GM12878 (cell line): ENCODE results near the gene PHLDB3. TPM values are rescaled to one million over a fixed set of nuclear protein-coding genes. Genes with fewer than 3 reads are reported as not detected.

ENCODE experiments used
- ATAC-seq: fragments of 200-7000 bp; cut with Tn5 transposase; 3 replicates; pipeline ENCODE4 v1.9.1; 2020; ENCODE audit warnings: mild to moderate bottlenecking, moderate library complexity
- BruUV-seq: library from RNA; stranded (reverse); fragments of 400-500 nt; replicated peaks from 2 replicates; lab custom pipeline; 2021; lab: Mats Ljungman, UMichigan
- CTCF ChIA-PET: fragments of 300-600 bp; sonication (Branson Sonifier 250); formaldehyde crosslinking; extraction: SDS; loops from one replicate; lab custom pipeline; 2021; ENCODE audit warnings: inconsistent platforms; lab: Yijun Ruan, JAX
- POLR2A ChIA-PET: fragments of 350-600 bp; formaldehyde crosslinking; extraction: SDS; loops from one replicate; lab custom pipeline; 2021; ENCODE audit warnings: inconsistent platforms; lab: Charles Lee
- RAD21 ChIA-PET: fragments of 300-600 bp; sonication (Branson Sonifier 250); formaldehyde crosslinking; loops from one replicate; lab custom pipeline; 2023; ENCODE audit warnings: antibody characterized with exemption; ENCODE audit not compliant: unreplicated experiment; lab: Charles Lee
- SMC1A ChIA-PET: fragments of 300-600 bp; sonication (Branson Sonifier 250); formaldehyde crosslinking; loops from one replicate; lab custom pipeline; 2023; ENCODE audit not compliant: unreplicated experiment, uncharacterized antibody; lab: Charles Lee
- DNase-seq: peaks from one replicate; pipeline ENCODE4 v3.0.0-alpha.2; 2011; ENCODE audit warnings: low read depth, low spot score
- FAIRE-seq: peaks from 3 replicates; lab custom pipeline; 2011; peaks lifted over from hg19 to GRCh38; lab: Jason Lieb, UNC
- H2AFZ ChIP-seq: 2 replicates; pipeline ENCODE4 v1.6.0; 2011; ENCODE audit warnings: low read depth, low read length, control low read depth; ENCODE audit not compliant: control insufficient read depth
- H3K27ac ChIP-seq: 2 replicates; pipeline ENCODE4 v1.5.1; 2011; ENCODE audit warnings: control low read depth; ENCODE audit not compliant: control insufficient read depth, insufficient read depth
- H3K27me3 ChIP-seq, 2 experiments: replicated peaks in 1 of 2; 2 replicates each; pipeline versions ENCODE4 v1.6.0 to v1.6.1; 2011; ENCODE audit warnings: low read length in 1 of 2; ENCODE audit not compliant: control insufficient read depth in 2 of 2, insufficient read depth in 2 of 2
- H3K36me3 ChIP-seq, 2 experiments: 2 replicates each; pipeline ENCODE4 v1.5.1; 2011; ENCODE audit warnings: low read length in 1 of 2; ENCODE audit not compliant: control insufficient read depth in 2 of 2, insufficient read depth in 2 of 2
- H3K4me1 ChIP-seq: 2 replicates; pipeline ENCODE4 v1.6.1; 2011; ENCODE audit warnings: mild to moderate bottlenecking, low read length, moderate library complexity, mixed read lengths; ENCODE audit not compliant: control insufficient read depth, insufficient read depth
- H3K4me2 ChIP-seq: 2 replicates; pipeline ENCODE4 v1.6.0; 2011; ENCODE audit warnings: control low read depth; ENCODE audit not compliant: control insufficient read depth, insufficient read depth
- H3K4me3 ChIP-seq: fragments of 200-600 bp; sonication (generic); 2 replicates; pipeline ENCODE4 v1.5.1; 2016
- H3K79me2 ChIP-seq: 2 replicates; pipeline ENCODE4 v1.6.0; 2011; ENCODE audit warnings: low read length; ENCODE audit not compliant: control insufficient read depth, insufficient read depth
- H3K9ac ChIP-seq: 2 replicates; pipeline ENCODE4 v1.8.0; 2011; ENCODE audit warnings: low read length, control low read depth, mixed read lengths; ENCODE audit not compliant: control insufficient read depth, insufficient read depth
- H3K9me3 ChIP-seq: replicated peaks from 3 replicates; pipeline ENCODE4 v1.5.1; 2011; ENCODE audit warnings: mild to moderate bottlenecking, low read length; ENCODE audit not compliant: control insufficient read depth, insufficient read depth
- H4K20me1 ChIP-seq: 2 replicates; pipeline ENCODE4 v1.6.0; 2011; ENCODE audit not compliant: control insufficient read depth, insufficient read depth
- CHD1 ChIP-seq: IDR thresholded peaks from 2 replicates; pipeline ENCODE4 v1.6.1; 2012; ENCODE audit warnings: low read depth, low read length, improper control_type of control experiment
- CTCF ChIP-seq, 3 experiments: IDR thresholded peaks in 2 of 3; conservative IDR thresholded peaks in 1 of 3; 2 replicates each; pipeline ENCODE4 v1.5.1; 2011; ENCODE audit warnings: low read depth in 3 of 3, low read length in 3 of 3, mild to moderate bottlenecking in 3 of 3, control low read depth in 2 of 3, moderate library complexity in 2 of 3, inconsistent platforms in 1 of 3, mixed read lengths in 1 of 3; ENCODE audit not compliant: control insufficient read depth in 2 of 3, insufficient read depth in 1 of 3; ENCODE audit errors: extremely low read depth in 1 of 3
- SRF ChIP-seq, 2 experiments: IDR thresholded peaks; 2 replicates each; pipeline ENCODE4 v1.6.1; 2011; ENCODE audit warnings: low read depth in 2 of 2, low read length in 2 of 2, mild to moderate bottlenecking in 1 of 2, moderate library complexity in 1 of 2
- WGBS: methylation state at CpG from one replicate; pipeline ENCODE4 v1.1.6; 2016; ENCODE audit warnings: low lambda C conversion rate; ENCODE audit not compliant: insufficient replicate concordance, insufficient coverage; ENCODE audit errors: missing lambda C conversion rate; 5-methylcytosine and 5-hydroxymethylcytosine counted together
- in situ Hi-C: fragments of 300-500 bp; cut with MboI; formaldehyde crosslinking; loops from 9 replicates; pipeline ENCODE4 v1.14.3; 2018; ENCODE audit warnings: mixed read lengths
- intact Hi-C: fragments of 100-400 bp; cut with micrococcal nuclease; formaldehyde crosslinking; loops from one replicate; pipeline ENCODE4 v1.14.2; 2022; ENCODE audit not compliant: unreplicated experiment
- polyA plus RNA-seq, 11 experiments: library from polyadenylated mRNA; depleted of rRNA in 4 of 11; unstranded in 6 of 11; stranded (reverse) in 5 of 11; fragments of >200 nt; fragmentation: Nextera tagmentation in 4 of 11; fragmentation: Illumina TruSeq in 1 of 11; extraction: Ambion mirVana in 4 of 11; extraction: Trizol in 1 of 11; gene quantifications; 1 replicate in 1 of 11; 2 replicates in 10 of 11; pipeline versions ENCODE4 v1.2.1 to v1.2.3, GENCODE V29; 2011 to 2016; ENCODE audit warnings: inconsistent platforms in 2 of 11, missing spikeins in 2 of 11, low read depth in 1 of 11
- total RNA-seq, 4 experiments: library from RNA; depleted of rRNA in 3 of 4; stranded (reverse); fragments of >200 nt in 3 of 4; fragmentation: Illumina TruSeq in 1 of 4; extraction: Trizol in 1 of 4; gene quantifications; 2 replicates each; pipeline versions ENCODE4 v1.2.1 to v1.2.3, GENCODE V29; 2013 to 2021

PHLDB3 gene
- total and polyA plus RNA-seq, 10 of the 15 experiments (the other 5 are each of a cell fraction or from before 2014, with no cell fraction given): 0.13 to 13.0 (median 5.5) TPM

GRCh38 chr19:43430142-43430710 lies 74.3 kb downstream of the PHLDB3 start:
- CTCF ChIA-PET: interaction anchor here (5.1 kb wide), 1 partner anchor 89 kb away, joined by 65 read pairs; no protein-coding TSS in a partner anchor
- intact Hi-C loops: no loop called here

More at GRCh38 chr19:43430142-43430710, 74.3 kb downstream of the PHLDB3 start:
- no peak overlapping the region for H3K4me3 ChIP-seq
- WGBS: 34% methylated on average over 6 of the region's 6 CpGs
- no peaks in the 10 kb centered on the region for H3K36me3 ChIP-seq
- BruUV-seq: no TSS peak
- H3K4me2 ChIP-seq: no peak overlapping the region
- H4K20me1 ChIP-seq: no peaks in the 10 kb centered on the region
- H3K27me3 ChIP-seq: no peaks in the 10 kb centered on the region
- no peak overlapping the region for H2AFZ ChIP-seq
- ATAC-seq (no peak), DNase-seq (no peak), FAIRE-seq (no peak)
- ChIA-PET SMC1A (interaction anchor here (1.4 kb wide), 1 partner anchor 17 kb away, joined by 3 read pairs; no protein-coding TSS in a partner anchor), RAD21 (no interaction called here), POLR2A (no interaction called here)
- H3K9ac ChIP-seq: no peak overlapping the region
- H3K27ac ChIP-seq: no peak overlapping the region
- H3K4me1 ChIP-seq: no peaks in the 10 kb centered on the region
- TF ChIP-seq CHD1: no peak
- TF ChIP-seq CTCF (IDR thresholded peaks at IDR 0.05 in 2 of 3, conservative IDR thresholded peaks at IDR 0.05 in 1 of 3; ENCODE audit: control insufficient read depth in 2 of 3, extremely low read depth in 1 of 3, insufficient read depth in 1 of 3, low read depth in 3 of 3, low read length in 3 of 3): peak in 2 of 3 experiments; percentile 1 to 16; a peak in 1 of 6 replicates
- TF ChIP-seq SRF (IDR thresholded peaks at IDR 0.05; ENCODE audit: low read depth in 2 of 2, low read length in 2 of 2): no peak
- H3K79me2 ChIP-seq: no peaks in the 10 kb centered on the region
- H3K9me3 ChIP-seq: no peaks in the 10 kb centered on the region
- in situ Hi-C loops: no loop called here
